Esophagus muscularis mucosa (tissue), 4 donors: ENCODE data around the gene LOXL3. TPM values are rescaled to one million over a fixed set of nuclear protein-coding genes. Genes with fewer than 3 reads are reported as not detected.
A peak's percentile ranks its signal among the peaks of the same experiment; 100 is the strongest.

Experiments
- DNase-seq: peaks from one replicate; pipeline ENCODE4 v3.0.0-alpha.2; 2017; ENCODE audit errors: extremely low spot score
- H3K27ac ChIP-seq, 4 donors: fragments of 200-600 bp; sonication (generic); replicated peaks in 1 of 4; 1 replicate in 3 of 4; 2 replicates in 1 of 4; pipeline ENCODE4 v1.5.1; 2016 to 2019; ENCODE audit warnings: mild to moderate bottlenecking in 1 of 4
- H3K27me3 ChIP-seq, 4 donors: fragments of 200-600 bp; sonication (generic); one replicate each; pipeline versions ENCODE4 v1.5.1 to v1.6.0; 2016 to 2019
- H3K36me3 ChIP-seq, 4 donors: fragments of 200-600 bp; sonication (generic); one replicate each; pipeline ENCODE4 v1.5.1; 2016 to 2019
- H3K4me1 ChIP-seq, 4 donors: fragments of 200-600 bp; sonication (generic); one replicate each; pipeline ENCODE4 v1.5.1; 2016 to 2019
- H3K4me3 ChIP-seq, 4 donors: fragments of 200-600 bp; sonication (generic); 1 replicate in 2 of 4; 2 replicates in 2 of 4; pipeline ENCODE4 v1.5.1; 2016 to 2019; ENCODE audit warnings: mild to moderate bottlenecking in 4 of 4, moderate library complexity in 1 of 4
- H3K9me3 ChIP-seq, 4 donors: fragments of 200-600 bp; sonication (generic); 1 replicate in 3 of 4; 2 replicates in 1 of 4; pipeline ENCODE4 v1.5.1; 2016 to 2019
- EP300 ChIP-seq: sonication (generic); formaldehyde crosslinking; IDR thresholded peaks from one replicate; pipeline ENCODE4 v1.6.1; 2017; ENCODE audit warnings: antibody characterized with exemption
- POLR2A ChIP-seq: fragments of 450-650 bp; IDR thresholded peaks from one replicate; pipeline ENCODE4 v1.6.1; 2017; ENCODE audit warnings: antibody characterized with exemption, moderate library complexity, mild to moderate bottlenecking, low read depth
- POLR2AphosphoS5 ChIP-seq, 2 donors: sonication (generic); formaldehyde crosslinking; IDR thresholded peaks; one replicate each; pipeline ENCODE4 v1.6.1; 2017; ENCODE audit warnings: antibody characterized with exemption in 2 of 2
- whole genome bisulfite sequencing: methylation state at CpG from one replicate; pipeline ENCODE4 v1.1.5; 2018; 5-methylcytosine and 5-hydroxymethylcytosine counted together
- intact Hi-C: fragments of 100-400 bp; cut with DNase I; formaldehyde crosslinking; loops from one replicate; pipeline ENCODE4 v1.15.1; 2023
- total RNA-seq, 4 donors: library from RNA; depleted of rRNA; stranded (reverse); fragments of >200 nt; gene quantifications; one replicate each; pipeline versions ENCODE4 v1.1.0 to v1.2.1, GENCODE V29; 2016
- TF ChIP-seq, protein P1 (sequence below), 3 experiments: fragments of 200-600 bp in 2 of 3; fragments of 450-650 bp in 1 of 3; sonication (generic) in 2 of 3; IDR thresholded peaks; one replicate each; pipeline ENCODE4 v1.5.1; 2017 to 2019; ENCODE audit warnings: antibody characterized with exemption in 3 of 3, mild to moderate bottlenecking in 2 of 3, moderate library complexity in 1 of 3

LOXL3 gene
- total RNA-seq, 4 donors from 2014 or later, result 7.1 to 8.6 (median 7.7) TPM

DNA sequence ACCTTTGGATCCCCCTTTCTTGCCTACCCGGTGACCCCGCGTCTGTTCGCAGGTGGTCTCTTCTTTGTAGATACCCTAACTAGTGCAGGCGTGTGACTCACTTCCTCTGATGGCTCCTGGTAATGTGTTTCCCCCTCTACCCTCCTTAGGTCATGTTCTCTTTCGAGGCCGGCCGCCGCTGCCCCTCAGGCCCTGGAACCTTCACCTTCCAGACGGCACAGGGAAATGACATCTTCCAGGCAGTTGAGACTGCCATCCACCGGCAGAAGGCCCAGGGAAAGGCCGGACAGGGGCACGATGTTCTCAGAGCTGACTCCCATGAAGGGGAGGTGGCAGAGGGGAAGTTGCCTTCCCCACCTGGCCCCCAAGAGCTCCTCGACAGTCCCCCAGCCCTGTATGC, 2.4 kb upstream of the LOXL3 start:
- peak overlapping the region in 1 of 4 donors; percentile 93 for H3K27ac ChIP-seq
- 81% methylated on average over 13 of the region's 14 CpGs for WGBS
- intact Hi-C loops, result no loop called here
- H3K36me3 ChIP-seq, result peaks cover 0 to 11% (median 7%) of the 10 kb centered on the region in 4 donors
- H3K27me3 ChIP-seq, result peaks cover 0 to 10% (median 0%) of the 10 kb centered on the region in 4 donors
- no peak for TF ChIP-seq EP300
- TF ChIP-seq POLR2AphosphoS5 (IDR thresholded peaks at IDR 0.05), result no peak
- TF ChIP-seq, protein P1, sequence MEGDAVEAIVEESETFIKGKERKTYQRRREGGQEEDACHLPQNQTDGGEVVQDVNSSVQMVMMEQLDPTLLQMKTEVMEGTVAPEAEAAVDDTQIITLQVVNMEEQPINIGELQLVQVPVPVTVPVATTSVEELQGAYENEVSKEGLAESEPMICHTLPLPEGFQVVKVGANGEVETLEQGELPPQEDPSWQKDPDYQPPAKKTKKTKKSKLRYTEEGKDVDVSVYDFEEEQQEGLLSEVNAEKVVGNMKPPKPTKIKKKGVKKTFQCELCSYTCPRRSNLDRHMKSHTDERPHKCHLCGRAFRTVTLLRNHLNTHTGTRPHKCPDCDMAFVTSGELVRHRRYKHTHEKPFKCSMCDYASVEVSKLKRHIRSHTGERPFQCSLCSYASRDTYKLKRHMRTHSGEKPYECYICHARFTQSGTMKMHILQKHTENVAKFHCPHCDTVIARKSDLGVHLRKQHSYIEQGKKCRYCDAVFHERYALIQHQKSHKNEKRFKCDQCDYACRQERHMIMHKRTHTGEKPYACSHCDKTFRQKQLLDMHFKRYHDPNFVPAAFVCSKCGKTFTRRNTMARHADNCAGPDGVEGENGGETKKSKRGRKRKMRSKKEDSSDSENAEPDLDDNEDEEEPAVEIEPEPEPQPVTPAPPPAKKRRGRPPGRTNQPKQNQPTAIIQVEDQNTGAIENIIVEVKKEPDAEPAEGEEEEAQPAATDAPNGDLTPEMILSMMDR (IDR thresholded peaks at IDR 0.05), result no peak
- H3K9me3 ChIP-seq, result no peaks in the 10 kb centered on the region
- H3K4me1 ChIP-seq, result peaks cover 7 to 36% (median 29%) of the 10 kb centered on the region in 4 donors
- no peak for DNase-seq
- peak overlapping the region in 3 of 4 donors; percentile 78 to 87 (median 82) for H3K4me3 ChIP-seq

DNA sequence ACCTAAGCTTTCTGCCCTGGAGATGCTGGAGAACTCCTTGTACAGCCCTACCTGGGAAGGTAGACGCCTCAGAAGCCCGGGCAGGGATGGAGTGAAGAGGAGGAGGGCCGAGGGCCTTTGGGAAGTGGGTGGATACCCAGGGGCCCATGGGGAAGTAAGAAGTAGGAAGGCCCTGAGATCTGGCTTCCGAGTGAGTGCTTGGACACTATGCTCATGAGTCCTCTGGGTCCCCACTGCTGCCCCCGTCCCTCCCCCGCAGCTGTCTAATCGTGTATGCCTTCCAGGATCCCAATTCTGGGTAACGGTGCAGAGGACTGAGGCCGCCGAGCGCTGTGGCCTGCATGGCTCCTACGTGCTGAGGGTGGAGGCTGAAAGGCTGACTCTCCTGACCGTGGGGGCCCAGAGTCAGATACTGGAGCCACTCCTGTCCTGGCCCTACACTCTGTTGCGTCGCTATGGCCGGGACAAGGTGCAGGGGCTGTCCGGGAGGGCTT, 1.9 kb upstream of the LOXL3 start:
- 79% methylated on average over 16 of the region's 17 CpGs for WGBS
- Histone ChIP-seq H3K9me3 (no peaks in the 10 kb centered on the region), H3K36me3 (peaks cover 0 to 11% (median 7%) of the 10 kb centered on the region in 4 donors), H3K4me3 (peak overlapping the region; percentile 72 to 87 (median 80)), H3K27ac (peak overlapping the region; percentile 90 to 93 (median 92)), H3K27me3 (peaks cover 0 to 9% (median 0%) of the 10 kb centered on the region in 4 donors), H3K4me1 (peaks cover 7 to 36% (median 29%) of the 10 kb centered on the region in 4 donors)
- intact Hi-C loops, result no loop called here
- no peak for DNase-seq
- TF ChIP-seq, protein P1 (IDR thresholded peaks at IDR 0.05), result no peak
- TF ChIP-seq POLR2A (no peak), EP300 (no peak)

DNA sequence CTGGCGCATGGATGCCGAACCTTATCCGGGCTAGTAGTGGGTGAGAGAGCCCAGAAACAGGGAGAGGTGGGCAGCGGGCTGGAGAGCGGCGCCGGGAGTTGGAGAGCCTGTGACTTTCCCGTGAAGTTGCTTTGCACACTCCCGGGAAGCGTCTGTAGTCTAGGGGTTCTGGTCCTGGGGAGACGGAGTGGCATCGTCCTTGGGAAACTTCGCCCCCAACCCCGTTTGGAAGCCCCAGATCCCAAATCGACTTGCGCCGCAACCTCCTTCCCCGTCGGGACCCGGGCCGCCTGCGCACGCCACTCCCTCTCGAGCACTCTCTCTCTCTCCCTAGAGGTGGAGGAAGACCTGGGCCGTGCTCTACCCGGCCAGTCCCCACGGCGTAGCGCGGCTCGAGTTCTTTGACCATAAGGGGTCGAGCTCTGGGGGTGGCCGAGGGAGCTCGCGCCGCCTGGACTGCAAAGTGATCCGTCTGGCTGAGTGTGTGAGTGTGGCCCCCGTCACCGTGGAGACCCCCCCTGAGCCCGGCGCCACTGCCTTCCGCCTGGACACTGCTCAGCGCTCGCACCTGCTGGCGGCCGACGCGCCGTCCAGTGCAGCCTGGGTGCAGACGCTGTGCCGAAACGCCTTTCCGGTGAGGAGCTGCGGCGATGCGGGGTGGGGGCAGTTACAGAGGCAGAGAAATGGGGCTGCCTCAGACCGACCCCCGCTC, 1.2 kb upstream of the LOXL3 start:
- WGBS, result under 1% methylated on average over 28 of the region's 58 CpGs
- no peak for TF ChIP-seq POLR2AphosphoS5 (IDR thresholded peaks at IDR 0.05)
- TF ChIP-seq POLR2A, result no peak
- no peak for TF ChIP-seq EP300
- TF ChIP-seq, protein P1 (IDR thresholded peaks at IDR 0.05), result no peak
- intact Hi-C loops, result loop anchor here (1.0 kb wide), 2 partner anchors 26 to 72 kb away; partner anchors contain the start of genes AUP1, HTRA2 and TTC31
- H3K4me3 ChIP-seq, result peak overlapping the region; percentile 72 to 87 (median 80)
- H3K27ac ChIP-seq, result peak overlapping the region; percentile 90 to 93 (median 92)
- H3K9me3 ChIP-seq, result no peaks in the 10 kb centered on the region
- H3K36me3 ChIP-seq, result peaks cover 0 to 11% (median 7%) of the 10 kb centered on the region in 4 donors
- no peak for DNase-seq
- H3K27me3 ChIP-seq, result peaks cover 0 to 2% (median 0%) of the 10 kb centered on the region in 4 donors
- peaks cover 7 to 41% (median 32%) of the 10 kb centered on the region in 4 donors for H3K4me1 ChIP-seq

DNA sequence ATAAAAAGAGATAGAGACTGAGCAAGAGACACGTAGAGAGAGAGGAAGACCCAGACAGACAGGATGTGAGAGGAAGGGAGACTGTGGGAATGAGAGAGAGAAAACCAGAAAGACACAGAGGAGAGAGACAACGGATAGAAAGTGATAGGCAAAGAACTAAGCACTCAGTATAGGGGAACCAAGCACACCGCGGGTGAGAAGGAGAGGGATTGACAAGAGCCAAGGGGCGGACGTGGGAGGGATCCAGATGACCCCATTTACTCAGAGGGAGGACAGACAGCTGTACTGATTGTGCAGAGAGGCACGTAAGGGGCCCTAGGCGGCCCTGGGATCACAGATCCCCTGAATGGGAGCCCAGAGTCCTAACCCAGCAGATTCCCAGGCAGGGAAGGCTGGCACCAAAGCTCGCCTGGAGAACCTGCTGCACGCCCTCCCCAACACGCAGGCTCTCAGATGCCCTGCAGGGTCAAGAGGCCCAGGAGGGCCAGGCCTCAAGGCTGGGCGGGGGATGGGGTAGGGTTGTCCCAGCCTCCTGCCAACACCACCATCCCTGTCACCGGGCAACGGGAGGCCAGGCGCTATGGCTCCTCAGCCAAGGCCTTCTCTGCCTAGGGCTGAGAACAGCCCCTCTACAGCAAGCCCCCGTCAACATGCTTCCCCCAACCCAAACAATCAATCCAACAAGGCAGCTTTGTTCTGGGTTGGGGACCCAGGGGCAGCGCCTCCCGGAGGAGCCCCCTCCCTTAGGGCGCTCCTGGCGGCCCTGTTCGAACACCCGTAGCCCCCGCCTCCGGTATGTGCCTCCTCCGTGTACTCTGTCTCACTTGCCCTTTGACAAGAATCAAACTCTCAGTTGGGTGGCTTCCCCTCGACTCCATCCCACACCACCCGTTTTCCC, 579 bp downstream of the LOXL3 start:
- Histone ChIP-seq H3K36me3 (peaks cover 0 to 11% (median 7%) of the 10 kb centered on the region in 4 donors), H3K27ac (peak overlapping the region; percentile 90 to 93 (median 92)), H3K4me1 (peaks cover 19 to 57% (median 50%) of the 10 kb centered on the region in 4 donors), H3K4me3 (peak overlapping the region; percentile 72 to 87 (median 80)), H3K9me3 (no peaks in the 10 kb centered on the region), H3K27me3 (no peaks in the 10 kb centered on the region)
- intact Hi-C loops, result no loop called here
- WGBS, result 48% methylated on average over 21 of the region's 27 CpGs
- DNase-seq, result no peak
- TF ChIP-seq, protein P1 (IDR thresholded peaks at IDR 0.05), result no peak
- no peak for TF ChIP-seq POLR2A
